Activated CD8-positive, alpha-beta T cell treated with anti-CD3 and anti-CD28 coated beads for 36 hours (primary cell): Measurements from ENCODE around the gene IFNG. TPM values are rescaled to one million over a fixed set of nuclear protein-coding genes. Genes with fewer than 3 reads are reported as not detected.

Experiments used
- ATAC-seq: fragments of 200-7000 bp; cut with Tn5 transposase; one replicate; pipeline ENCODE4 v1.10.0; 2021; ENCODE audit warnings: mild to moderate bottlenecking, moderate library complexity
- CTCF ChIA-PET: fragments of 350-600 bp; sonication (Branson Sonifier 250); formaldehyde crosslinking; loops from one replicate; lab custom pipeline; 2021; ENCODE audit warnings: antibody characterized with exemption; lab: Charles Lee
- POLR2A ChIA-PET: fragments of 350-600 bp; sonication (Branson Sonifier 250); formaldehyde crosslinking; loops from one replicate; lab custom pipeline; 2021; ENCODE audit warnings: antibody characterized with exemption; lab: Charles Lee
- DNase-seq: peaks from one replicate; pipeline ENCODE4 v3.0.0-alpha.2; 2020
- H3K27ac Mint-ChIP-seq: one replicate; pipeline ENCODE4 v1.8.0; 2021; ENCODE audit warnings: mild to moderate bottlenecking, mixed read lengths
- H3K27me3 Mint-ChIP-seq: one replicate; pipeline ENCODE4 v1.8.0; 2021; ENCODE audit warnings: mixed read lengths
- H3K36me3 Mint-ChIP-seq: one replicate; pipeline ENCODE4 v1.8.0; 2021; ENCODE audit warnings: low read depth, mixed read lengths
- H3K4me1 Mint-ChIP-seq: one replicate; pipeline ENCODE4 v1.8.0; 2021; ENCODE audit warnings: low read depth, mixed read lengths
- H3K4me3 Mint-ChIP-seq: one replicate; pipeline ENCODE4 v1.8.0; 2021; ENCODE audit warnings: mild to moderate bottlenecking, moderate library complexity, mixed read lengths
- H3K9me3 Mint-ChIP-seq: one replicate; pipeline ENCODE4 v1.8.0; 2021; ENCODE audit warnings: mixed read lengths
- CTCF ChIP-seq: fragments of 200-600 bp; IDR thresholded peaks from one replicate; pipeline ENCODE4 v1.8.0; 2022; ENCODE audit warnings: antibody characterized with exemption, mild to moderate bottlenecking
- intact Hi-C: fragments of 100-400 bp; cut with micrococcal nuclease; formaldehyde crosslinking; loops from one replicate; pipeline ENCODE4 v1.10.0; 2022
- total RNA-seq, 2 experiments: library from RNA; stranded (reverse); gene quantifications; one replicate each; pipeline ENCODE4 v1.2.3, GENCODE V29; 2021

The IFNG gene
- total RNA-seq, 2 experiments from 2014 or later: 42.7 to 43.6 TPM

GRCh38 chr12:68170726-68171125 is 11.2 kb upstream of the IFNG start:
- peaks cover 8% of the 10 kb centered on the region for H3K9me3 Mint-ChIP-seq
- peaks cover 5% of the 10 kb centered on the region for H3K36me3 Mint-ChIP-seq
- intact Hi-C loops: no loop called here
- H3K4me3 Mint-ChIP-seq: no peak overlapping the region
- no peak for DNase-seq
- no peak overlapping the region for H3K27ac Mint-ChIP-seq
- H3K4me1 Mint-ChIP-seq: peaks cover 41% of the 10 kb centered on the region
- CTCF ChIA-PET: interaction anchor here (1.0 to 1.6 kb wide), 3 partner anchors 12 to 130 kb away, joined by 3 to 7 read pairs (median 5); partner anchors contain the start of gene IFNG
- ATAC-seq: no peak
- no peaks in the 10 kb centered on the region for H3K27me3 Mint-ChIP-seq
- TF ChIP-seq CTCF: no peak
- POLR2A ChIA-PET: no interaction called here

GRCh38 chr12:68169213-68169889 is 9.8 kb upstream of the IFNG start:
- TF ChIP-seq CTCF: no peak
- no peaks in the 10 kb centered on the region for H3K27me3 Mint-ChIP-seq
- H3K4me1 Mint-ChIP-seq: peaks cover 29% of the 10 kb centered on the region
- intact Hi-C loops: no loop called here
- H3K27ac Mint-ChIP-seq: no peak overlapping the region
- ChIA-PET CTCF (interaction anchor here (1.1 to 3.0 kb wide), 3 partner anchors 12 to 54 kb away, joined by 3 to 25 read pairs (median 6); partner anchors contain the start of gene IFNG), POLR2A (interaction anchor here (1.0 kb wide), 1 partner anchor 49 kb away, joined by 3 read pairs; no protein-coding TSS in a partner anchor)
- DNase-seq: no peak
- no peak overlapping the region for H3K4me3 Mint-ChIP-seq
- peaks cover 1% of the 10 kb centered on the region for H3K36me3 Mint-ChIP-seq
- H3K9me3 Mint-ChIP-seq: peaks cover under 1% of the 10 kb centered on the region
- peak; percentile 24 for ATAC-seq

GRCh38 chr12:68166317-68166831 is 6.8 kb upstream of the IFNG start:
- POLR2A ChIA-PET: no interaction called here
- Mint-ChIP-seq H3K36me3 (no peaks in the 10 kb centered on the region), H3K27me3 (no peaks in the 10 kb centered on the region), H3K4me3 (no peak overlapping the region), H3K4me1 (peaks cover 33% of the 10 kb centered on the region), H3K9me3 (no peaks in the 10 kb centered on the region), H3K27ac (no peak overlapping the region)
- intact Hi-C loops: no loop called here
- DNase-seq (no peak), ATAC-seq (no peak)
- TF ChIP-seq CTCF: no peak
- CTCF ChIA-PET: no interaction called here

DNA sequence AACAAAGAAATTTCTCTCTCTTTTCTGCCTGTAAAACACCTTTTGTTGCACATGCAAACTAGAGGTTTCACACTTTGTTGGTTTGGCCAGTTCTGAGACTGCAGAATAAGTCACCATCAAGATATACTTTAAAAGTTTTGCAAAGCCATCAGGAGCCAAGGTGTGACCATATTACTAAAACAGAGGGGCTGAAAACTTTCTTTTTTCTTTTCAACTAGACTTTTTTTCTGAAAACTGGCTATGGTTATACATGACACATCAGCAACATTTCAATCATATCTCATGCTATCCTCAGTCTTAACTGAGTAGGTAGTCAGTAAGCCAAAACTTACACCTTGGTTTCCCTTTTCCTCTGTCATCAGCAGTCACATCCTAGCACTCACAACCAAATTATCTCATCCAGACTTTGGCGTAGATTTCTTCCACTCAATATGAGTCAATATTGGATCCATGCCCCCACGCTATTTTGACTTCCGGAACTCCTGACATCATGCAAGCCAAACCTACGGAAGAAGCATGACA is 4.1 kb upstream of the IFNG start:
- CTCF ChIA-PET: interaction anchor here (0.7 to 0.9 kb wide), 2 partner anchors 43 to 99 kb away, joined by 3 read pairs; no protein-coding TSS in a partner anchor

More for the DNA sequence above, 4.1 kb upstream of the IFNG start:
- ATAC-seq: peak; percentile 79
- no peak for TF ChIP-seq CTCF
- no peaks in the 10 kb centered on the region for H3K36me3 Mint-ChIP-seq
- peak overlapping the region; percentile 52 for H3K27ac Mint-ChIP-seq
- POLR2A ChIA-PET: interaction anchor here (1.0 kb wide), 1 partner anchor 37 kb away, joined by 4 read pairs; no protein-coding TSS in a partner anchor
- H3K4me3 Mint-ChIP-seq: no peak overlapping the region
- intact Hi-C loops: no loop called here
- no peak for DNase-seq
- H3K4me1 Mint-ChIP-seq: peaks cover 36% of the 10 kb centered on the region
- H3K27me3 Mint-ChIP-seq: no peaks in the 10 kb centered on the region
- H3K9me3 Mint-ChIP-seq: no peaks in the 10 kb centered on the region
